Ureter (tissue), 1 donor: ENCODE data around the gene FCRL3. TPM values are rescaled to one million over a fixed set of nuclear protein-coding genes. Genes with fewer than 3 reads are reported as not detected.
"Not testable (repeated sequence)": the region's sequence is repeated elsewhere in the genome, so short reads cannot be mapped to it uniquely, and the experiment has no call there.

ENCODE experiments used
- DNase-seq: peaks from one replicate; pipeline ENCODE4 v3.0.0-alpha.2; 2020; ENCODE audit warnings: low spot score
- total RNA-seq: library from RNA; stranded (reverse); gene quantifications from one replicate; pipeline ENCODE4 v1.2.4, GENCODE V29; 2023
- donor health status: DM: yes; HTN: yes; CAD: no.

FCRL3 gene
- total RNA-seq: not detected

DNA sequence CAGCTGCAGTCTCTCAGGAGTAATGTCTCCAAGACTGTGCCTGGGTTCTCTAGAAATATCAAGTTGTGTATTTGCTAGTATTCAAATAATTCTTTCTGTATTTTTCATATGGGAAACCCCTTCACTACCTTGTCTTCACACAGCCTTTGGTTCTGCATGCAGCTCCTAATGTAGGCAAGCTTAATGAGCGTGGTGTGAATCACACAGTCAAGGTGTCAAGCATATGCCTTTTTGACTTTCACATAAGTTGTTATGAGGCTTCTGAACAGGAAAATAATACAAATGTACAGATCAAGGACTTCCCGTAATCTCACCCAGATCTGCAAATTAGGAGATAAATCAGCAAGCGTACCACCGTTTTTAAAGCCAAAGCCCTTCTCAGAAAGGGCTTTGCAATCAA is at the start of gene FCRL3:
Gene FCRL3, minus strand, starts transcription at position 38 of the 400 bp plus-strand sequence. CDS start 280 bp downstream, outside the sequence.
- no peak for DNase-seq

GRCh38 chr1:157748262-157748817 is 47.8 kb upstream of the FCRL3 start:
- no peak for DNase-seq

DNA sequence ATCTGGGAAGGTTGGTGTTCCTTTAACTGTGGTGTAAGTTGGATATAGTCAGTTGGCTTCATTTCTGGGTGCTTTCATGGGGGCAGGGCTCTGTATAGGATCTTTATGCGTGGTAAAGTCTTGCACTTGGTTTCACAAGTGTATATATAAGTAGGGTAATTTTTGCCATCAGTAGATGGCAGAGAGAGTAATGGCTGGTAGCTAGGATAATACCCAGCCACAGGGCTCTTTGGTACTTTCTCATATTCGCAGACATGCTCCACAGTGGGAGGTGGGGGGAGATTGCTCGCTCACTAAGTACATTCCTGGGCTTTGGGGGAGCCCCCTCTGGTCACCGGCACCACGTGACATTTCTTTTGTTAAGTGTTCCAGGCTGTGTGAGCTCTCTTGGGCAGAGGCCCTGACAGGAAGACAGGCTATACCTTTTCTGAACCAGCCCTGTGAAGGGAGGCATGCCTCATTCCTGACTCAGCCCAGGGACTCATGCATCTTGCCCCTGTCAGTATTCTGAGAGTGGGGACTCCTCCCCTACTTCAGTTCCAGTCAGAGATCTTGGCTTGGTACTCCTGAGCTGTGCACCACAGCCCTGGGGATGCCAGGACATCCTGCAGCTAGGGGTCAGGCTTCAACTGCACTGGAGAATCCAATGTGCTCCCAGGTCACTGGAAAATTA is 38.8 kb upstream of the FCRL3 start:
- DNase-seq: no peak

DNA sequence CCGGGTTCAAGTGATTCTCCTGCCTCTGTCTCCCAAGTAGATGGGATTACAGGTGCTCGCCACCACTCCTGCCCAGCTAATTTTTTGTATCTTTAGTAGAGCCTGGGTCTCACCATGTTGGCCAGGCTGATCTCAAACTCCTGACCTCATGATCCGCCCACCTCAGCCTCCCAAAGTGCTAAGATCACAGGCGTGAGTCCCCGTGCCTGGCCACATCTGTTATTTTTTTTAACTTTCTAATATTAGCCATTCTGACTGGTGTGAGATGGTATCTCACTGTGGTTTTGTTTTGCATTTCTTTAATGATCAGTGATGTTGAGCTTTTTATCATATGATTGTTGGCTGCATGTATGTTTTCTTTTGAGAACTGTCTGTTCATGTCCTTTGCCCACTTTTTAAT is 35.4 kb upstream of the FCRL3 start:
- DNase-seq: not testable (repeated sequence)

- DNase-seq: no peak
These were observed 33.8 kb upstream of the FCRL3 start for GRCh38 chr1:157734321-157734720.

GRCh38 chr1:157732755-157733154 is 32.2 kb upstream of the FCRL3 start:
- DNase-seq: no peak

GRCh38 chr1:157725221-157725577 is 24.6 kb upstream of the FCRL3 start:
- no peak for DNase-seq

DNA sequence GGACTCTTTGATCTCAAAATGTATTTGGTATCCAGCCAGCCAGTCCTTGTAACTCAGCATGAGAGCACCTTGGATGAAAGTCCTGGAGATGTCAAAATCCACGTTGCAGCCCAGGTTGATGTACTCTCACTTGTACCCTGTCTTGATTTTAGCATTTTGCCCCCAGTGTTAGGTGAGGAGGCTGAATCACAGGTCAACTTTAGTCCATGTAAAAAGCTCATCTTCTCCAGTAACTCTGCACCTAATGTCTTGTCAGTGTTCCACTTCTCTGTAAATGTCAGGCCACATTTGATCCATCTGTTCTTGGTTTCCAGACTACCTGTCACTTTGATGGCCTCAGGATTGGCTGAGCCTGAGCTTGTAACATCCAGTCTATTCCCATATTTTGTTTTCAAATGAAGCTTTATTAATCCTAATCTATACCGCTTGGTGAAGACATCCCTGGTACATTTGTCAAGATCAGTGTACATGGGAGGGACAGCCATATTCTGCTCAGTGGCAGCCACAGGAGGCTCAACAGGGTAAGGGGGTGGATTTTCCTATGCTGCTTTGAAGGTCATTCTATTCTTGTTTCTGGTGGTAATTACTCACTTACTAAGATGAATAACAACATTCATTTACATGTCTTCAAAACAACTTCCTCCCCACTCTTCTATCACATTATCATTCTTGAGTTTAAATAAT is 24.1 kb upstream of the FCRL3 start:
- DNase-seq: no peak

- no peak for DNase-seq
These were observed 22.6 kb upstream of the FCRL3 start for GRCh38 chr1:157723157-157723556.

DNA sequence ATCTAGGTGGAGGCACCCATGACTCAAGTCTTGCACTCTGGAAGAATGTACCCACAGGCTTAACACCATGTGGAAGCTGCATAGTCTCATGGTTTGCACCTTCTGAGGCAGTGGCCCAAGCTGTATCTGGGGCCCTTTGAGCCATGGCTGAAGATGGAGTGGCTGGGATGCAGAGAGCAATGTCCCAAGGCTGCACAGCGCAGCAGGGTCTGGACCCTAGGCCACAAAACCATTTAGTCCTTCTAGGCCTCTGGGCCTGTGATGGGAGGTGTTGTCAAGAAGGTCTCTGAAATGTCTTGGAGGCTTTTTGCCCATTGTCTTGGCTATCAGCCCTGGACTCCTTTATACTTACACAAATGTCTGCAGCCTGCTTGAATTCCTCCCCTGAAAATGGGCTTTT is 21.4 kb upstream of the FCRL3 start:
- no peak for DNase-seq

- DNase-seq: no peak
These were observed 15.2 kb upstream of the FCRL3 start for GRCh38 chr1:157715736-157716135.

DNA sequence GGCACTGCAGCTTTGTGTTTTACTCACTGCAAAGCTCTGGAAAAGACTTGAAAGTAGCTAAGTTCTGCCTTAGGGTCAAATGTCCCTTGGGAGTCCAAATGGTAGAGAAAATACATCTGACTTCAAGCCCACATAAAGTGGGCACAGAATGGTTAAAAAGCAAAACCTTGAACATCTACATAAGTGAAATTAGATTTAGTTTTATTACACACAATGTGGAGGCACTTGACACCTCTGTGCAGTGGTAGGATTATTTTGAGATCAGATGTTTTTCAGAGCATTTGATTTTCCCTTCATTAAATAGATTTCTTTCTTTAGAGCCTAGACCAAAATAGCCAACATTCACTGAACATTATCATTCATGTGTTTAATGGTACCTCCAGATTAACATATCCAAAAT is 11.2 kb upstream of the FCRL3 start:
- no peak for DNase-seq

DNA sequence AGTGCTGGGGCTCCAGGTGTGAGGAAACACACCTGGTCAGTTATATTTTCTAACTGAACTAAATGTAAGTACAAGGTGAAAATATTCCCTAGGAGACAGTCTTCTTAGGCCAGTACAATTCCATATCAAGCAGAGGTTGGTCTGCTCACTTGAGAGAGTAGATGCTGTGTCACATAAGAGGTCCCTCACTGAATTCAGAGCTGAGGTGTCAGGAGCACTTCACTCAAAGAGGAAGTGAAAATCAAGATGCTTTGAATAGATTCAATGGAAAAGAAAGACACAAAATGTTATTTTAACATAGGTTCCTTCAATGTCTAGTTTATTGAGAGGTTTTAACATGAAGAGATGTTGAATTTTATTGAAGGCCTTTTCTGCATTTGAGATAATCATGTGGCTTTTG is 4.3 kb upstream of the FCRL3 start:
- no peak for DNase-seq

DNA sequence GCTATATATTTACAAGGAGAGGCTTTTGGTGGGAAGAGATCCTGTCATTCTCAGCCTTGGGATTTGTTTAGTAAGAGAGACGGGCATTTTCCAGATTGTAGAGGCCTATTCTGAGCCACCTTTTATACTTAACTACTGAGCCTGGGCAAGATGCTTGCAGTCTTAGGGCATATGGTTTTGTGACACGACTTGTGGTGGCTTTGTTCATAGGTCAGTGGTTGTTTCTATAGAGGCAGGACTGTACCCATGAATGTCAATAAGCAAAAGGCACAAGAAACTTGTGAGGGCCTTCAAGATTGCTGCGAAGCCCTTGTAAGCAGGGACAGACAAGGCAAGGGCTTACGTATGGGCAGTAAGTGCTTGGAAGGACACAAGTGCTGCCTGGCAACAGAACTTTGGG is 3.4 kb upstream of the FCRL3 start:
- no peak for DNase-seq

GRCh38 chr1:157702308-157702825 is 1.8 kb upstream of the FCRL3 start:
- no peak for DNase-seq

DNA sequence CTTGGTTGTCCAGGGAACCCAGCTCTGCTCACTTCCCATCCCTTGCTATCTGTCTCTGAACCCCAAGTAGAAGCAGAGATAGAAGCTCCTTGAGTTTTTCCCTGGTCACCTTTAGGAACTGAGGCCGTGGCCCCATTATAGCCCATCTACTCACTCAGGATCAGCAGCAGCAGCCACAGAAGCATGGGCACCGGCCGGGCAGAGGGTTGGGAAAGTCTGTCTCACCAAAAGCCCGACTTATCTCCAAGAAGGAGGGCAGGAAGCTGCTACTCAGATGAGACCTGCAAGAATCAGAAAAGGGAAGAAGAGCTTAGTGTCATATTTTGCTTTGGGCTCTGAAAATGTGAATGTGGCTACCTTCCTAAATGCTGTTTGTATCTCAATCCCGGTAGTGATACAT is 264 bp downstream of the FCRL3 start:
- no peak for DNase-seq

DNA sequence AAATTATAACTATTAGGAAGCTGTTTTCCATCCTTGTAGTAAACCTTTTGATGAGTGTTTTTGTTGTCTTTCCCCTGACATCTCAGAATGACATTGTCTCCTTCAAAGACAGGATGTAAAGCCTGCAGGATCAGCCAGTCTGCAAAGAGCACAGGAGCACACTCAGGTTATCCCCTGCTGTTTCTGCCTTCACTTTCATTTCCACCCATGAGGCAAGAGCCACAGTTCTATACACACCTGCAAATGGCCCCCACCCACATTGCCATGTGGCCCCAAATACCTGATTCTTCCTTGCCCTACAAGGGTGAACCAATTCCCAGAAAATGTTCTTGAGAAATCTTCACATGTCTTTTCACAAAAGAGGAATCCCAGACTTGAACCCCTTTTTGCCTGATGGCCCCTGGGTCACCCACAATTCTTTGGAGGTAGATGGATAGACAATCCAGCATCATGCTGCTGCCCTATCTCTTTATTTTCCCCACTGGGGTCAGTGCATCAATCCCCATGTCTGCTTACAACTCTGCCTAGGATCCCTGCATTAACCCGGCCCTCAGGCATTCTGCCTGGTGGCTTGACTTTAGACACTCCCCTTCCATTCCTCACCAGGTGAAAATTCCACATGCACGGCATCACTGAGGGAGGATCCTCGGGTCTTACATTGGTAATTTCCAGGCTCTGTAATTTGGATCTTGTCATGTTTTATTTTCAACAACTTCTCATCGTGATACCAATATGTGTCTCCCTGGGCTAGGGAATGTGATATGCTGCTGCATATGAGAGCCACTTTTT is 2.6 kb downstream of the FCRL3 start:
- no peak for DNase-seq

DNA sequence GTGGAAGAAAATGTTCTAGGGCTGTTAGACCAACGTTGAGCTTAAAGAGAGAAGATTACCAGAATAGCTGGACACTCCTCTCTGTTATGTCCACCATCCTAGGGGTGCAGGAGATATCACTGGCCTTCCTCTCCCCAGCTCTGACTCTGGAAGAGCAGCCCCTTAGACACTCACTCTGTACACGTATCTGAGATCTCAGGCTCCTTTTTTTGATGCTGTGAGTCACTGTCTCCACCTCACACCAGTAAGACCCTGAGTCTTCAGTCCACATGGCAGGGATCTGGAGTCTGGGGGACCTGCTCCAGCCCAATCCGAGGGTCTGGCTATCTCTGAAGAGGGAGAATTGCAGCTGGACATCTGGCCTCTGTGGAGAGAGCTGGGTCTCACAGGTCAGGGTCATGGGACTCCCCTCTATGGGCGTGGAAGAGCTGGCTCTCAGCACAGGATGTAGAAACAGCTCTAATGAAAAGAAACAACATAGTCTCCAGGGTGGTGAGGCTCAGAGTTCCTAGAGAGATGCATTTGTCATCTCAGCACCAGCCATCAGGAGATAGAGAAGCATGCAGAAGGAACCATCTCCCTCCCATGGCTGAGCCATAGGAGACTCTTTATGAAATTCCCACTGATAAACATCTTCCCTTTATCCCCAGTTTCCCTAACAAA is 3.5 kb downstream of the FCRL3 start:
- DNase-seq: no peak

GRCh38 chr1:157695417-157695816 is 5.2 kb downstream of the FCRL3 start:
- DNase-seq: no peak

- DNase-seq: no peak
These were observed 9.2 kb downstream of the FCRL3 start for GRCh38 chr1:157691285-157691920.

GRCh38 chr1:157682710-157683437 is 17.7 kb downstream of the FCRL3 start:
- no peak for DNase-seq
